ENCODE results near the gene GNAO1.

The GNAO1 gene

DNA sequence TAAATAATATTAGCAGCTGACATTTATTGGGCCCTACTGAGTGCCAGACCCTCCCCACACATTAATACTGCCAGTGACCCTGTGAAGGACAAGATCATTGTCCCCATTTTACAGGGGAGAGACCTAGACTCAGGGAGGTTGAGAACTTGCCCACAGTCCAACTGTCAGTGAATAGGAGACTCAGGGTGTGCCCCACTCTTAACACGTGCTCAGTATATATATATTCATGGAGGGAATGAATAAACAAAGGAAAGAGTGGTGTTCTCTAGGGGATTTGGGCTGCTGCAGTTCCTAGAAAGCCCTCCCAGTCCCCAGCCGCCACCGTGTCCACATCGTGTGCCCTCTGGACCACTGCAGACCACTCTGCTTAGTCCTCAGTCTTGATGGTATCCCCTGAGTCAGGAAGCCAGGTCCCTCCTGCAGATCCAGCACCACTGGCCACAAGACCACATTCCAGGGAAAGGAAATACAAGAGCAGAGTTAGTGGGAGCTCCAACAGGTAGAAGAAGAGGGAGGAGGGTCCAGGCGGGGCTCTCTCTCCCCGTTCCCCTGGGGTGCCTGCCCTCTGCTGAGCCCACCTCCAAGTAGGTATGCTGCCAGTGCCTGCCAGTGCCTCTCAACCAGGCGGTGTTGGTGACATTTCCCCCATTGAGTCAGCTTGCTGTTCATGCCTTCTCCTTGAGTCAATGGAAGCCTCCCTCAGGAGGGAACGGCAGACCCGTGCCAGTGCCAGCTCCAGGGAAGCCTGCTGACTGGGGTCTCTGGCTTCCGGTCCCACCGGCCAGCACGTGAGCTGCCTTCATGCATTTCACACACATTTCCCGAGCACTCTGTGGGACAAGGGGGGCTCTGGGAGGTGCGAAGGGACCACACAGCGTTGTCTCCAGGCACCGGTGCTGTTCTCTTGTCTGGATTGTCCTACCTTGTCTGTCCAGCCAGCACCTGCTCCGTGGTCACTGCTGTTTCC lies 75.6 kb downstream of the GNAO1 start:
- DNase-seq = peak; percentile 20

DNA sequence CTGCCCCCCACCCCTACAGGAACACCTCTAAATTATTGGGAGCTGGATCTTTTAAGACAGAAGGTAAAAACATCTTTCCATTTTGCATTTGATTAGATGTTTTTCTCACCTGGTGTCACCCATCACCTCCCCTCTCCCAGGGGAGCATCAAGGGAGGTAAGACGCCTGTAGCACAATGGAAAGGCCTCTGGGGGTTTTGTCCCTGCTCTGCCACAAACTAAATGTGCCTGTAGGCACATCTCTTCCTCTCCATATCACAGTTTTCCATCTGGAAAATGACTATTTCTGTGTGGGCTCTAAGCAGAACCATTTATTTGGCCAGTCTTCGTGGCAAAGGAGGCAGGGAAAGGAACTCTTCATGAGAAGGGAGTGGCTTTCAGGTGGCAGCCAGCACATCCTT lies 76.6 kb downstream of the GNAO1 start:
- DNase-seq = no peak

DNA sequence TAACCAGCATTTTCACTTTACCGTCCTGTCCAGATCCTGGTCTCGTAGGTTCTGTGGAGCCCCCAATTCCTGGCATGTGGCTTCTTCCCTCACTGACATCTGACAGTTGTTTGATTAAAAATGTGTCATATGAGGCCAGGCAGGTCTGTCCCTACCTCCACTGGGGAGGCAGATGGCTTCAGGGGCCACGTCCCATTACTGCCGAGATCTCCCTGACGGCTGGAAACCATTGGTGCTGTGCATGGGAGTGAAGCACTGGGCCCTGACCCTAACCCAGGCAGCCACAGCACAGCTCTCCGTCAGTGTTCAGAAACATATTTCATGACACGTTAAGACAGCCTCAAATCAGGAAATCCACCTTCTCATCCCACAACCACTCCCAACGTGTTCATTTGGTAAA lies 77.5 kb downstream of the GNAO1 start:
- no peak for DNase-seq

DNA sequence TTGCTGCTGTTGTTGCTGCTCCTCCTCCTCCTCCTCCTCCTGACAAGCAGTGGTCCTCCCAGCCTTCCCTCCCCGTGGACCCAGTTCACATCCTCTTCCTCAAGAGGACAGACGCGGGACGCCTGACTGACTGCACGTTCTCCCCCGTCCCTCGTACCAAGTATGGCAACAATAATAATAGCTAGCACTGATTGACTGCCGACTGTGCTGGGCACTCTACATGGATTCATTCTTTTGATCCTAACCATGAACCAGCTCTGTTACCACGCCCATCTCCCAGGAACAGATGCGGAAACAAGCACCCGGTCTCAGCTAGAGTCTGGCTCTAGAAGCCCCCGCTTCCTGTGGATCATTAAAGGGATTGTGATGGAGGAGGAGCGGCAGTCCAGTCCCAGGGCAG lies 78.0 kb downstream of the GNAO1 start:
- peak; percentile 82 for DNase-seq

DNA sequence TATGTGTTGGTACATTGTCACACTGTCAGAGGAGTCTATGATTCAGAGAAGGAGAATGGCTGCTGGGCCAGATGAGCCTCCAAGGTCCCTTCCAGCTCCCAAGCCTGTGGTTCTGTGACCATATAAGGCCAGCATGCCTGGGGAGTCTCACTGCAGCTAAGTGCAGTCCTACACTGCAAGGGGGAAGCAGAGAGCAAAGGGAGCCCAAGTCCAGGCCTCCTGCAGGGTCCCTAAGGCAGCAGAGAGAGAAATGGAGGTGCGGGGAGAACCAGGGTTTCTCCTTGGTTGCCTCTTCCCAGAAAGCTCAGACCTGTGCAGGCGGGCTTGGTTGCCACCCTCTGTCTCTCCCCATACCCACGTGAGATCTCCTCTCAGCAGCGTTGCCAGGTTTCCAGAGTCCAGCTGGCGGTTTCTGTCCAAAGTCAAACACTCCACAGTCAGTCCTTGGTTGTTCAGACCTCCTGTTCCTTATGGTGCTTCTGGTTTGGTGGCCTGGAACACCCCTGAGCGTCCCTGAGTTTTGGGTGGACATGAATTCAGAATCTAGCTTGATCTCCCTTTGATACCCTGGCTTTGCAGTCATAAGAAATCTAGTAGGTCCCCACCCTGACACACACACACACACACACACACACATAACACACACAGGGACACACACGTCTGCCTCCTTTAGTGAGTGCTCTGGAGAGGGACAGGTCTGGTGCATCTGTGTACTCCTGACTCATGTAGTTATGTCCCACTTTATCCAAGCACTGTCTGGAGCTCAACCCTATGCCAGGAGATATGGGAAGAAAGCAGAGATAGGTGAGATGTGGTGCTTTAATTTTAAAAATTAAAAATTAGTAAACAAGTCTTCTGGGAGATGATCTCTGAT lies 78.8 kb downstream of the GNAO1 start:
- peak; percentile 99 for DNase-seq

DNA sequence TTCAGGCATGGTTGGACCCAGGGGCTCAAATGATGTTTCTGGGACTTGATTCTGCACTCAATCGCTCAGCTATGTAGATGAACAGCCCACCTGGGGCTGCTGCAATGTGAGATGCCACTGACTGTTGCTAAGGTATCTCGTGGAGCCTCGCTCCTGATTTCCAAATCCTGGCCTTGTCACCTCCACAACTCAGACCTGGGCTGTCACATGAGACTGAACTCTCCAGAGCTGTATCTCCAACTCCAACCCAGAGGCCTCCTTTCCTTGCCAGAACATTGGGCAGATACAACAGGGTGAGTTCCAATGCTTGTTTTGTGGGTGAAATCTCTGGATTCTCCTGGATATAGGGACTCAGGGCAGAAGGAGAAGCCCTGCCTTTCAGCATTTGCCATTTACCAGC lies 79.5 kb downstream of the GNAO1 start:
- no peak for DNase-seq

DNA sequence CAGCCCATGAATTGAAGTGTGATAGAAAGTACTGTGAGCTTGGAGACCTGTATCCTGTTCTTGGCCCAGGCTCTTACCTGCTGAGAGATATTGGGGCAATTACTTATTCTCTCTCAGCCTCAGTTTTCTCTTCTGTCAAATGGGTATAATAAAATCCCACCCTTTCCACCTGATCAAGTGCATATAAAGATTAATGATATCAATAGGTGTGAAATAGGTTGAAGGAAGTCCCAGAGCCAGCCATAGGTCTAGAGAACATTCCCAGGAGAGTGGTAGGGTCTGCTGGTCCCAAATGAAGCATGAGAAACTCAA lies 81.2 kb downstream of the GNAO1 start:
- no peak for DNase-seq

DNA sequence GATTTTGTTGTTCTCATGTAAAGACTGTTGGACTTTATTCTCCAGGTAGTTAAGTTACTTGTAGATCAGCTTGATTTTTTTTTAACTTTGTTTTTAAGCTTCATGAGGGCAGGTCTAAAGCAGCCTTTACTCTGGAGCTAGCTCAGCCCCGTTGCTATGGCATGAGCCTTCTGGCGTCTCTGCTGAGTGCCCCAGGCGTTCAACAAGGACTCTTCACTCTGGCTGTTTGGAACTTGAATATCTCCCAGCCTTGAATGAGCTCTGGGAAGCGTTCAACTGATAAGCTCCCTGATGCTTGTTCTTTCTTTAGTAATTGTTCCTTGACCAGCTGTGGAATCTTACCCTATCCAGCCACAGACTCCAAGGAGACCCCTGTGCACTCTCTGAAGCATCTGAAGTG lies 82.3 kb downstream of the GNAO1 start:
- DNase-seq = no peak

DNA sequence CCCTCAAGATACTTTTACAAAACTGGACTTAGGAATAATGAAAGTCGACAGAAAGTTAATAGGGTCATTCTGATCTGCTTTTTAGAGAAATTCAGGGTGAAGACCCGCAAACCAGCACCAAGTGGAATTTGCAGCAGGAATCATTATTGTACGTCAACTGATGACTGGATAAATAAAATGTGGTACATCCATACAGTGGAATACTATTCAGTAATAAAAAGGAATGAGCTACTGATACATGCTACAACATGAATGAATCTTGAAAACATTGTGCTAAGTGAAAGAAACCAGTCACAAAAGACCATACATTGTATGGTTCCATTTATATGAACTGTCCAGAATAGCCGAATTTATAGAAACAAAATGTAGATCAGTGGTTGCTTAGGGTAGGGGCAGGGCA lies 83.1 kb downstream of the GNAO1 start:
- no peak for DNase-seq

DNA sequence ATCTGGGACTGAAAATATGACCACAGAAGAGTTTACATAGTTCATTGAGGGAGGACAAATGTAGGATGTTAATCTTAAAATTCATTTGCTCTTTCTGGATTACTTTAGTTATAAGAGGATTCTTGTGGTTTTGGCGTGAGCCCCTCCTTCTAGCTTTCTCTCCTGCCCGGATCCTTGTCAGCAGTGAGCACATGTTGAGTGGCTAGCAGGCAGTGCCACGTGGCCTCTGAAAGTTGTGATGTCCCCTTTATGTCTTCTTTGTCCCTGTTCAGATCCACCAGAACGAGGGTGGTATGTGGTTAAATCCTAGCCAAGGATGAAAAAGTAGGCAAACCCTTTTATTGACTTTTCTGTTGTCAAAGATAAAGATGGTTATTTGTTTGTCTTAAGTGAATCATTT lies 83.8 kb downstream of the GNAO1 start:
- DNase-seq = peak; percentile 52

DNA sequence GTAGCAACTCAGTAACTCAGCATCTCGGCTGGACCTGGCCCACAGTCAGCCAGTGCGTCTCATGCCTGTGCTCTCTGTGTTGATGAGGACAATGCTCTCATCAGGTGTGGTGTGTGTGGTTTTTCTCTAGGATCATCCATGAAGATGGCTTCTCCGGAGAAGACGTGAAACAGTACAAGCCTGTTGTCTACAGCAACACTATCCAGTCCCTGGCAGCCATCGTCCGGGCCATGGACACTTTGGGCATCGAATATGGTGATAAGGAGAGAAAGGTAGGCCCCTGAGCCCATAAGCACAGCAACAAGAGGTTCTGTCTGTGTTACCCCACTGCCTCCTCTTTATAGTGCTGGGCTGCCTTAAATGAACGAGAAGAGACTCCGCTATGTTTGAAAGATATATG lies 84.5 kb downstream of the GNAO1 start:
- no peak for DNase-seq

DNA sequence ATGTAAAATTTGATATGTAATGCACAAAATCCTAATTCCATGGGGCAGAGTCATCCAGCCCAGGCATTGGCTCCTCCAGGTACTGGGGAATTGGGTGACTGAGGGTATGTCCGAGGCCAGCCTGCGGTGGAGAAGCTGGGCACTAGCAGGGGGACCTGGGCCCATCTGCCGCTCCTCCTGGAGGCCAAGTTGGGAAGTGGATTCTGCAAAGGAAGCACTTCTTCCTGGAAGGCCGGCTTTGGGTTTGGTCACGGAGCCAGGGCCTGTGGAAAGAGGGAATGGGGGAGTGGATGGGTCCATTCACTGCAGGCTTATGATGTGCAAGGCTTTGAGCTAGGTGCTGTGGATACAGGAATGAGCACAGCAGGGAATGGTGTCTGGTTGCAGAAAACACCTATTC lies 85.8 kb downstream of the GNAO1 start:
- DNase-seq = no peak

DNA sequence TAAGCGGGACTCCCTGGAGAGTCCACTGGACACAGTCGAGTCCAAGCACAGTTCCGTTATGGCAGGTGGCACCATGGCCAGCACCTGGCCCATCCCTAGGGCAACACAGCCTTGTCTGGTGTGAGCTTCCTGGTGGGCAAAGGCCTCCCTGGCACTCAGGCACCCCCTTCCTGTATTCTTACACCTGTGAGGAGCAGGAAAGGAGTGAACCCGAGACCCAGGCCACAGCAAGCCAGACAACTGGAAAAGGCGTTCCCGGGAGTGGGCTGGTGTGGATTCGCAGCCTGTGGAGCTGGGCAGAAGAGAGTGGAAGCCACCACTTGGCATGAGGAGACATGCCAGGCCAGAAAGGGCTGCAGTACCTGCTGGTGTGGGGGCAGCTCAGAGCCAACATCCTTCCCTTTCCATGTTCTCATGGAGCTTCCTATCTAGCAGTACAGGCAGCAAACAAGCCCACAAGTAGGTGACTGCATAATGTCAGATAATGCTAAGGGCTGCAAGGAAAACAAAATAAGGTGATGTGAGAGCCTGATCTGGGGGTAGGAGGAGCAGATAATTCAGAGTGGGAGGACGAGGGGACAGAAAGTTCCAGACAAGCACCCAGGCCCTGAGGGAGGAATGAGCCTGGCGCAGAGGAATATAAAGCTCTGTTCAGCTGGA lies 87.0 kb downstream of the GNAO1 start:
- no peak for DNase-seq

DNA sequence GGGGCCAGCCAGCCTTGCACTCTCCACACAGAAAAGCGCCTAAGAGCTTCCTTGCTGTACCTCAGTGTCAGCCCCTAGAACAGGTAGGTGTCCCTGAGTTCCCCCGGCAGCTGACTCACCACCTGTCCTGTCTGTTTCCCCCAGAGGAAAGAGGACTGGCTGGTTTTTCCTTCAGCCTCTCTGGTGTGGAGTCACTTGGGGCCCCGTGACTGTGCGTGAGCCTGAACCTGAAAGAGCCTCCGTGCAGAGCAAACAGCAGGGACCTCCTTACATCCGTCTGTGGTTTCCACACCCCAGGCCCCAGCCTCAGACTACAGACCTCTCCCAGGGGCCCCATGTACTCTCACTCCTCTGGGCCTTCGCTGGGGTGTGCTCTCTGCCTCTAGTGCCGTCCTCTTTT lies 87.8 kb downstream of the GNAO1 start:
- DNase-seq = no peak

DNA sequence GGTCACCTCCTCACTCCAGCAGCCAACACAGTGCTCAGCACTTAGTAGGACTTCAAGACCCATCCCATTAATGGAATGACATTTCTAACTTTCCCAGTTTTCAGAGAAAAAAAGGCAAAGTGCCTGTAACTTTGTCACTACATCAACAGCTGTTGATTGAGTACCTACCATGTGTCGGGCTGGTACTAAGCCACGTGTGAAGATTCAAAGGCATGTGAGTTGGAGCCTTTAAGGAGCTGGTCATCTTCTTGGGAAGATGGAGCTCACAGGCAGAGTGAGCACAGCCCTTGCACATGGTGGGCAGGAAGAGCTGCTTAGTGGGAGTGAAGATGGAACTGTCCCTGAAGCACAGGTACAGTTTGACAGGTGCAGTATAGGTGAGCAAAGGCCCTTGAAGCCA lies 88.6 kb downstream of the GNAO1 start:
- DNase-seq = no peak

DNA sequence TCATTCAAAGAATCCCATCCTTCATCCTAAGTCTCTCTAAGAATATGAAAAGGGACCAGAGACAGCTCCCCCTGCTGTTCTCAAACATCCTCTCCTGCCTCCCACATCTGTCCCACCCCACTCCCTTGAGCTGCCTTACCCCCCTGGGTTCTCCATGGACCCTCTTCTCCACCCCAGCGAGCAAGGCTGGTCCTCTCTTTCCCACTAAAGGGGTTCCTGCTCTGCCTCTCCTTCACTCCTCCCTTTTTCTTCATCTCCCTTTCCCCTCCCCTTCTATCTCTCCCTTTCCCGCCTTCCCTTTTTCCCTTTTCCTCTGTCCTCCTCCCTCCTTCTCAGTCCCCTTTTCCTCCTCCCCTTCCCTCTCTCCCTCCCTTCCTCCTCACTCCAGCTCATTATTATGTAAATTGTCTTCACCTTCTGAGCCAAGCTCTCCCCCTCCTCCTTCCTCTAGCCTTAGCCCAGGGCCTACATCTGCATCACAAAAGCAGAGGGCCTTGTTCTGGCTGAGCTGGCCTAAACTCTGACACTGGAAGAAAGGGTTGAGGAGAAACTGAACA lies 90.0 kb downstream of the GNAO1 start:
- peak; percentile 14 for DNase-seq

DNA sequence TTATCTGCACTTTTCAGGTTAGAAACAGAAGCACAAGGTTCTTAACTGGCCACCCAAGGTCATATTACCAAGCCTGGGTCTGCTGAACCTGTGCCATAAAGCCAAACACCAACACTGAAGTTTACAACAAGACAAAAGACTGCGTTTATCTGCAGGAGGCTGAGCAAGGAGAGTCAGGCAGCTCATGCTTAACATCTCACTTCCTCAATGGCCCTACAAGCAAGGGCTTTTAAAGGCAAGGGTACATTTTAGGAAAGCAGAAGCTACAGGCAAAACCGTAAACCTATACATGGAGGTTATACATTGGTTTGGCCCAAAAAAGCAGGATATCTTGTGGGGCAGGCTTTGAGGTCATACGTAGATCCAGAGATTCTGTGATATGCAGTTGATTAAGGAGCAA lies 91.2 kb downstream of the GNAO1 start:
- no peak for DNase-seq

DNA sequence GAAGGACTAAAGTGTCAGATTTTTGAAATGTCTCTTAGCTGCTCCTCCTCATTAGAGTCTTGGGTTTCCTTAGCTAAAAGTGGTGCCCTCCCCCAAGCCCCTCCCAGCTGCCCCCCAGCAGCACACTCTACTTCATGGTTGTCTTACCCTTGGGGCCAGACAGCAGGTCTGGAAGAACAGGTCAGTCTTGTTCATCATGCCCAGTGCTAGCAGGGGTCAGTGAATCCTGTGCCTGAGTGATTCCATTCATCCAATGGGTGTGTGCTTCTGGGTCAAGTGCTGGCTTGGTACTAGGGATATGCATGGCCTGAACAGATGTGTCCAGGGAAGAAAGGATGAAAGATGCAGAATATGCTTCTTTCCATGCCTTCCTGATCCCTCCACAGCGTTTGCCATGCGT lies 93.2 kb downstream of the GNAO1 start:
- DNase-seq = no peak

DNA sequence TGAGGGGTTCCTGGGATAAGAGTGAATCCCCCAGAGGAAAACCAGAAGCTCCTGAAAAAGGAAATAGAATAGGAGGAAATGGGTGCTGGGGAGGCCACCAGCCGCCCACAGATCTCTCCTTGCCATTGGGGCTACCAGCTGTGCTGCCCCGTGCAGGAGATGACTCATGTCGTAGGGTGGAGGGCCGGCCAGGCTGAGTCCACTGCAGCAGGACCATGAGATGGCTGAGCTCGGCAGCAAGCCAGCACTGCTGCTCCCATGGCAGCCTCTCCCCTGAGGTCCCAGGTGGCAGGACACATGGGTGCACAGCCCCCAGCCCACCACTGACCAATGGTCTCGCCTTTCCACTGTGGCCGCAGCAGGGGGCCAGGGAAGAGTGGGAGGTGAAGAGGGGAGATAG lies 95.5 kb downstream of the GNAO1 start:
- DNase-seq = peak; percentile 20

DNA sequence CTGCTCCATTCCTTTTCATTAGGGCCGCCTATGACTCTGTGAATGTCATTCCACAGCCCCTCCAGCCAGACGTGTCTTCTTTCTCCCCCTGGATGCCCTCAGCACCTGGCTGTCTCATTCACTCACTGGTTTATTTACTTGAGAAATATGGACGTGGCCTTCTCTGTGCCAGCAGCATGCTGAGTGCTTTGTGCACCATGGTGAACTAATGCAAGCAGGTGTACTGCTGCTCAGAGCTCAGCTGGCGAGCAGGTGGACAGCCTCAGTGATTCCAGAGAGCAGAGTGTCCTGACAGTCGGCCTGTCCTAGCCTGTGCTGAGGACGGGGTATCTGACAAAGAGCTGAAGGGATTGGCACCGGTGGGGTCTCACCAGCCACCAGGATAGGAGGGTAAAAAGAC lies 96.7 kb downstream of the GNAO1 start:
- DNase-seq = no peak

DNA sequence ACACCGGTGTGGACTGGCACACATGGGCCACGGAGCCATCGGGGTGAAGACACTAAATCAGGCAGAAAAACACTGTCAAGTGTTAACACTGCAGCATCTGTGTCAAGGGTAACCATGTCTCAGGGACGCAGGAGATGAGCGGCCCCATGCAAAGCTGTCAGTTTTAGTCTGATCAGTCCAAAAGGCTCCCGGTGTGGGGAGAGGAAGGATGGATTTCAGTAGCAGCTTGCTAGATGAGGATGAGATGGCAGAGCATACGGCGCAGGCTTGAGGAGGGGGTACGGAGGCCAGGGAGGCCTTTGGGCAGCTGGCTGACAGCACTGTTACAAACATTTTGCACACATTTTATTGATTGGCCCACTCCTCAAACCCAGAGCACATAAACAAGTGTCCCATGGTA lies 98.1 kb downstream of the GNAO1 start:
- no peak for DNase-seq

DNA sequence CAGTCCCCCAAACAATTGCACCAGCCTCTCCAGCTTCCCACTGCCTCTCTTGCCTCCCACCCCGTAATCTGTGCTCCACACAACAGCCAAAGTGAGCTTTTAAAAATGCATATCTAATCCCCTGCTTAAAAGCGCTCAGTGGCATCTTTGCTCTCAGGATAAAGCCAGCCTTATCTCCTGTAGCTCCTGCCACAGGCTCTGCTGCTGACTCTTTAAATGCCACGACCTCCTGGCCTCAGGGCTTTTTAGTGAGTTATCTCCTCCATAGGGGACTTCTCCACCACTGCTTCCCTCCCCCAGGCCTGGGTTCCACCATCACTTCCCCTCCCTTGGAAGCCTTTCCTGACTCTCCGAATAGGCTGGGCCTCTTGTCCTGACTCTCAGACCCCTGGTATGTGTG lies 98.6 kb downstream of the GNAO1 start:
- DNase-seq = no peak

DNA sequence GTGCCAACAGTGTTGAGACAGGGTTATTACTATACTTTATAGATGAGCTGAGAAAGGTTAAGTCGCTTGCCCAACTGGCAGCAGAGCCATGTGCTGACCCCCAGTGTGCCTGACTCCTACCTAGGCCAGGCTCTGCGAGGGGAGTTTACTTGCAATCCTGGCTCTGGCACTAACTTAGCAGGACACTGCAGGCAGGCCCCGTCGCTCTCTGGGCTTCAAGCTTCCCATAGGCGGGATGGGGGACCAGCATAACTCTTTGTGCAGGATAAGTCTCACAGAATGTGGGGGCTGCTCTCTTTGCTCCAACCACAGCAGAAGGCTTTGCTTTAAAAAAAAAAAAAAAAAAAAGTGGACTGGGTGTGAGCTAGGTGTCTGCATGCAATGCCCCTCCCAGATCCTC lies 102.7 kb downstream of the GNAO1 start:
- no peak for DNase-seq
